ENCODE data around the gene PFDN2. TPM values are rescaled to one million over a fixed set of nuclear protein-coding genes. Genes with fewer than 3 reads are reported as not detected.
"Not testable (repeated sequence)": the region's sequence is repeated elsewhere in the genome, so short reads cannot be mapped to it uniquely, and the experiment has no call there.

The PFDN2 gene
- total and polyA plus RNA-seq, 10 of the 15 experiments (the other 5 are each of a cell fraction or from before 2014, with no cell fraction given): 30.0 to 141 (median 80.5) TPM

DNA sequence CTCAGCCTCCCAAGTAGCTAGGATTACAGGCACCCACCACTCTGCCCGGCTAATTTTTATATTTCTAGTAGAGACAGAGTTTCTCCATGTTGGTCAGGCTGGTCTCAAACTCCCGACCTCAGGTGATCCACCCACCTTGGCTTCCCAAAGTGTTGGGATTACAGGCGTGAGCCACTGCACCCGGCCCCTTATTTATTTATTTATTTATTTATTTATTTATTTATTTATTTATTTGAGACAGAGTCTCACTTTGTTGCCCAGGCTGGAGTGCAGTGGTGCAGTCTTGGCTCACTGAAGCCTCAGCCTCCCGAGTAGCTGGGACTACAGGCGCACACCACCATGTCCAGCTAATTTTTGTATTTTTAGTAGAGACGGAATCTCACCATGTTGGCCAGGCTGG is 52.2 kb downstream of the PFDN2 start:
- H2AFZ ChIP-seq (ENCODE audit: control insufficient read depth, low read depth, low read length); H3K36me3 ChIP-seq (ENCODE audit: control insufficient read depth in 2 of 2, insufficient read depth in 2 of 2, low read length in 1 of 2); H3K4me3 ChIP-seq; H3K9me3 ChIP-seq (replicated peaks; ENCODE audit: control insufficient read depth, insufficient read depth, low read length); ATAC-seq; H3K27ac ChIP-seq (ENCODE audit: control insufficient read depth, insufficient read depth); DNase-seq (ENCODE audit: low read depth, low spot score); H3K27me3 ChIP-seq (replicated peaks in 1 of 2; ENCODE audit: control insufficient read depth in 2 of 2, insufficient read depth in 2 of 2, low read length in 1 of 2); H3K9ac ChIP-seq (ENCODE audit: control insufficient read depth, insufficient read depth, low read length); FAIRE-seq; intact Hi-C loops (cut with micrococcal nuclease; ENCODE audit: unreplicated experiment); in situ Hi-C loops (cut with MboI); BruUV-seq (replicated peaks): not testable (repeated sequence)
- 96% methylated on average over 7 of the region's 7 CpGs for whole genome bisulfite sequencing (ENCODE audit: insufficient coverage, insufficient replicate concordance, low lambda C conversion rate, missing lambda C conversion rate)
- CTCF ChIA-PET: interaction anchor here (1.0 to 8.6 kb wide), 4 partner anchors 19 to 69 kb away, joined by 4 to 111 read pairs (median 45); partner anchors contain the start of genes KLHDC9 and TSTD1
- H3K79me2 ChIP-seq (ENCODE audit: control insufficient read depth, insufficient read depth, low read length): peaks cover 70% of the 10 kb centered on the region
- POLR2A ChIA-PET: interaction anchor here (1.4 to 6.8 kb wide), 3 partner anchors 16 to 44 kb away, joined by 3 to 139 read pairs (median 7); partner anchors contain the start of genes F11R and USF1
- RAD21 ChIA-PET (ENCODE audit: unreplicated experiment): interaction anchor here (1.0 to 7.1 kb wide), 3 partner anchors 20 to 68 kb away, joined by 3 to 107 read pairs (median 5); partner anchors contain the start of gene USF1
- H4K20me1 ChIP-seq (ENCODE audit: control insufficient read depth, insufficient read depth): peaks cover 11% of the 10 kb centered on the region; the same call in 1 of the 2 replicates
- H3K4me1 ChIP-seq (ENCODE audit: control insufficient read depth, insufficient read depth, low read length): peaks cover 24% of the 10 kb centered on the region
- peak overlapping the region; percentile 71 for H3K4me2 ChIP-seq (ENCODE audit: control insufficient read depth, insufficient read depth)
- SMC1A ChIA-PET (ENCODE audit: uncharacterized antibody, unreplicated experiment): interaction anchor here (0.5 to 9.0 kb wide), 3 partner anchors 19 to 31 kb away, joined by 3 to 134 read pairs (median 8); partner anchors contain the start of gene USF1

- ATAC-seq; H2AFZ ChIP-seq (ENCODE audit: control insufficient read depth, low read depth, low read length); H3K4me2 ChIP-seq (ENCODE audit: control insufficient read depth, insufficient read depth); FAIRE-seq; in situ Hi-C loops (cut with MboI); H3K36me3 ChIP-seq (ENCODE audit: control insufficient read depth in 2 of 2, insufficient read depth in 2 of 2, low read length in 1 of 2); H3K4me3 ChIP-seq; BruUV-seq (replicated peaks); H3K27me3 ChIP-seq (replicated peaks in 1 of 2; ENCODE audit: control insufficient read depth in 2 of 2, insufficient read depth in 2 of 2, low read length in 1 of 2); H3K27ac ChIP-seq (ENCODE audit: control insufficient read depth, insufficient read depth); H3K9me3 ChIP-seq (replicated peaks; ENCODE audit: control insufficient read depth, insufficient read depth, low read length); H3K9ac ChIP-seq (ENCODE audit: control insufficient read depth, insufficient read depth, low read length); intact Hi-C loops (cut with micrococcal nuclease; ENCODE audit: unreplicated experiment); DNase-seq (ENCODE audit: low read depth, low spot score): not testable (repeated sequence)
- H3K4me1 ChIP-seq (ENCODE audit: control insufficient read depth, insufficient read depth, low read length): peaks cover 17% of the 10 kb centered on the region
- peaks cover 66% of the 10 kb centered on the region for H3K79me2 ChIP-seq (ENCODE audit: control insufficient read depth, insufficient read depth, low read length)
- 46% methylated on average over 6 of the region's 6 CpGs for WGBS (ENCODE audit: insufficient coverage, insufficient replicate concordance, low lambda C conversion rate, missing lambda C conversion rate)
- H4K20me1 ChIP-seq (ENCODE audit: control insufficient read depth, insufficient read depth): peaks cover 11% of the 10 kb centered on the region; the same call in 1 of the 2 replicates
- SMC1A ChIA-PET (ENCODE audit: uncharacterized antibody, unreplicated experiment): interaction anchor here (0.9 to 9.0 kb wide), 3 partner anchors 17 to 209 kb away, joined by 6 to 134 read pairs (median 8); partner anchors contain the start of gene USF1
- CTCF ChIA-PET: interaction anchor here (0.7 to 8.6 kb wide), 2 partner anchors 24 to 75 kb away, joined by 3 to 84 read pairs; partner anchors contain the start of gene TSTD1
- RAD21 ChIA-PET (ENCODE audit: unreplicated experiment): interaction anchor here (1.5 to 7.1 kb wide), 2 partner anchors 18 to 45 kb away, joined by 4 to 107 read pairs; partner anchors contain the start of gene USF1
- POLR2A ChIA-PET: interaction anchor here (1.5 kb wide), 1 partner anchor 55 kb away, joined by 4 read pairs; no protein-coding TSS in a partner anchor
Measured at GRCh38 chr1:161063936-161064335, 53.9 kb downstream of the PFDN2 start.
